ENCODE measurements around the gene FCER2.

FCER2 gene

GRCh38 chr19:7676854-7677253 lies 25.1 kb downstream of the FCER2 start, which contains the start of gene MCEMP1:
Gene MCEMP1, plus strand, starts transcription at chr19:7677090. Its CDS starts 31 bp downstream, at chr19:7677121.
- no peak for DNase-seq (ENCODE audit: low spot score)

- DNase-seq (ENCODE audit: low spot score) = peak; percentile 52
Observed at GRCh38 chr19:7676376-7676775, 25.6 kb downstream of the FCER2 start.

- DNase-seq (ENCODE audit: low spot score) = peak; percentile 91
Observed at GRCh38 chr19:7674010-7675005, 27.6 kb downstream of the FCER2 start.

- no peak for DNase-seq (ENCODE audit: low spot score)
Observed at GRCh38 chr19:7672522-7672921, 29.4 kb downstream of the FCER2 start.

- DNase-seq (ENCODE audit: low spot score) = no peak
Observed at GRCh38 chr19:7670790-7671189, 31.1 kb downstream of the FCER2 start.

- DNase-seq (ENCODE audit: low spot score) = no peak
Observed at GRCh38 chr19:7670150-7670783, 31.7 kb downstream of the FCER2 start.

- no peak for DNase-seq (ENCODE audit: low spot score)
Observed at GRCh38 chr19:7669641-7670040, 32.3 kb downstream of the FCER2 start.

- no peak for DNase-seq (ENCODE audit: low spot score)
Observed at GRCh38 chr19:7668842-7669241, 33.1 kb downstream of the FCER2 start, which contains the start of gene RETN. Gene RETN, plus strand, starts transcription at chr19:7669049. Its CDS starts 278 bp downstream, at chr19:7669327.

- DNase-seq (ENCODE audit: low spot score) = no peak
Observed at GRCh38 chr19:7665076-7665475, 36.9 kb downstream of the FCER2 start.

GRCh38 chr19:7663706-7664105 lies 38.2 kb downstream of the FCER2 start:
- DNase-seq (ENCODE audit: low spot score) = no peak

- DNase-seq (ENCODE audit: low spot score) = no peak
Observed at GRCh38 chr19:7662657-7663056, 39.3 kb downstream of the FCER2 start.

- DNase-seq (ENCODE audit: low spot score) = no peak
Observed at GRCh38 chr19:7661744-7662538, 40.0 kb downstream of the FCER2 start.

GRCh38 chr19:7658219-7658686 lies 43.7 kb downstream of the FCER2 start:
- peak; percentile 95 for DNase-seq (ENCODE audit: low spot score)

GRCh38 chr19:7657131-7657751 lies 44.7 kb downstream of the FCER2 start:
- no peak for DNase-seq (ENCODE audit: low spot score)

GRCh38 chr19:7655581-7655980 lies 46.4 kb downstream of the FCER2 start:
- no peak for DNase-seq (ENCODE audit: low spot score)

GRCh38 chr19:7654401-7654800 lies 47.5 kb downstream of the FCER2 start:
- DNase-seq (ENCODE audit: low spot score) = no peak

- DNase-seq (ENCODE audit: low spot score) = peak; percentile 84
Observed at GRCh38 chr19:7652061-7652641, 49.8 kb downstream of the FCER2 start.

GRCh38 chr19:7650148-7650547 lies 51.8 kb downstream of the FCER2 start:
- DNase-seq (ENCODE audit: low spot score) = no peak

GRCh38 chr19:7648265-7649014 lies 53.5 kb downstream of the FCER2 start:
- no peak for DNase-seq (ENCODE audit: low spot score)

GRCh38 chr19:7647156-7647555 lies 54.8 kb downstream of the FCER2 start:
- DNase-seq (ENCODE audit: low spot score) = no peak

- DNase-seq (ENCODE audit: low spot score) = no peak
Observed at GRCh38 chr19:7646426-7646700, 55.6 kb downstream of the FCER2 start.
